ENCODE measurements around the gene CCNI2.

DNA sequence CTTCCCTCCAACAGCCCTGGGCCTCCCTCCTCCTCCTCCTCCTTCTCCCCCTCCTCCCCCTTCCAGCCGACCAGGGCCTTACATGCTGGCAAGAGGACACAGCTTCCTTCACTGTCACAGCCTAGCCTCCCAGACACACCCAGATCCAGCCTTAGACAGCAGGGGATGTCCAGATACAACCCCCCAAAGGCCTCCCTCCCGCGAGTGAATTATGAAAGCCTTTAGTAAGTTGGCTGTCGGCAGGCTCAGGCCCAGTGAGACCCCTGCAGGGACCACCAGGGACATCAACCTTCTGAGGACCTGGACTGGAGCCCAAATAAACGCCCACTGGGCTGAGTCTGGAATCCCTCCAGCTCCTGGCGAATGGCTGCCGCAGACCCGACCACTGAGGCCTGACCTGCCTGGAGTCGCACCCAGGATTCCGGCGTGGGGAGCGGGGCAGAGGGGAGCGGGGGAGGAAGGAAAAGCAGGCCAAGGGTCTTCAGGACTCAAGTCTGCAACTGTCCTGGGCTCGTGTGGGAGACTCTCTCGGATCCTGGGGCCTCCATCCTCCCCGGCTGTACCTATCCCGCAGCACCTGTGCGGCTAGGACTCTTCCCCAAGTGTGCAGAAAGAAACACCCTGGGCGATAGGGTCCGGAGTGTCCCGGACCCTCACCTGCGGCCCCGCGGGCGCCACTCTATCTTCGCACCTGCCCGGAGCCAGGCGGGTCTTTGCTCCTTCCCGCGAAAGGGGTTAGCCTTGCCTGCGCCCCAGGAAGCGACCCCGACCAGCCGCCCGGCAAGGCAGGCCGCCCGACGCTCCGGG, 29.1 kb downstream of the CCNI2 start:
- TF ChIP-seq RAD21 (IDR thresholded peaks at IDR 0.05; ENCODE audit: low read depth): no peak
- TF ChIP-seq MAX (IDR thresholded peaks at IDR 0.05): no peak
- no peak for TF ChIP-seq EGR1 (IDR thresholded peaks at IDR 0.05)
- no peak for TF ChIP-seq EP300 (IDR thresholded peaks at IDR 0.05; ENCODE audit: borderline replicate concordance)
- TF ChIP-seq TEAD4 (IDR thresholded peaks at IDR 0.05): 0 out of 2 replicates have a peak, but pooled peaks have one; percentile 8
- TF ChIP-seq YY1 (IDR thresholded peaks at IDR 0.05; ENCODE audit: low read depth): peak; percentile 76
- TF ChIP-seq CREB1 (IDR thresholded peaks at IDR 0.05; ENCODE audit: low read depth): no peak
- peak; percentile 70; the same call in 1 of the 2 replicates for TF ChIP-seq NFIC (IDR thresholded peaks at IDR 0.05)
- no peak for TF ChIP-seq CEBPB (IDR thresholded peaks at IDR 0.05)
- no peak for TF ChIP-seq FOXM1 (IDR thresholded peaks at IDR 0.05; ENCODE audit: borderline replicate concordance, low read depth)

All from Ishikawa (cell line).